ACC112 (cell line): ENCODE data around the gene REEP5.
"Not testable (repeated sequence)": the region's sequence is repeated elsewhere in the genome, so short reads cannot be mapped to it uniquely, and the experiment has no call there.

Source experiments
- H2AFZ ChIP-seq: fragments of 200-600 bp; sonication (generic); one replicate; pipeline ENCODE4 v1.6.0; 2017; ENCODE audit warnings: antibody characterized with exemption, low read length; ENCODE audit not compliant: unreplicated experiment
- H3K27ac ChIP-seq: fragments of 200-600 bp; sonication (generic); 2 replicates; pipeline ENCODE4 v1.5.1; 2014; ENCODE audit warnings: low read depth, mild to moderate bottlenecking, antibody characterized with exemption, low read length, moderate library complexity
- H3K27me3 ChIP-seq: fragments of 200-600 bp; sonication (generic); 2 replicates; pipeline ENCODE4 v1.6.1; 2014; ENCODE audit warnings: mild to moderate bottlenecking, antibody characterized with exemption, low read length, moderate library complexity, mixed read lengths; ENCODE audit not compliant: insufficient read depth
- H3K36me3 ChIP-seq: fragments of 200-600 bp; sonication (generic); 2 replicates; pipeline ENCODE4 v1.6.1; 2016; ENCODE audit warnings: mild to moderate bottlenecking, antibody characterized with exemption, low read length, moderate library complexity, mixed read lengths; ENCODE audit not compliant: insufficient read depth
- H3K4me1 ChIP-seq: fragments of 200-600 bp; sonication (generic); one replicate; pipeline ENCODE4 v1.6.1; 2016; ENCODE audit warnings: low read length, mixed read lengths; ENCODE audit not compliant: insufficient read depth, unreplicated experiment, control insufficient read depth
- H3K4me3 ChIP-seq: fragments of 200-600 bp; sonication (generic); 2 replicates; pipeline ENCODE4 v1.5.1; 2014; ENCODE audit warnings: mild to moderate bottlenecking, low read depth, low read length
- H3K79me2 ChIP-seq: fragments of 200-600 bp; sonication (generic); one replicate; pipeline ENCODE4 v1.6.0; 2016; ENCODE audit warnings: low read length; ENCODE audit not compliant: control insufficient read depth, unreplicated experiment, insufficient read depth

Gene REEP5

GRCh38 chr5:112866739-112867138 is 55.3 kb downstream of the REEP5 start:
- Histone ChIP-seq H3K36me3 (peaks cover 40% of the 10 kb centered on the region), H3K27me3 (no peaks in the 10 kb centered on the region), H2AFZ (no peak overlapping the region), H3K79me2 (peaks cover 42% of the 10 kb centered on the region), H3K4me3 (no peak overlapping the region), H3K27ac (no peak overlapping the region), H3K4me1 (peaks cover 23% of the 10 kb centered on the region)

GRCh38 chr5:112865128-112865527 is 56.9 kb downstream of the REEP5 start:
- Histone ChIP-seq H3K79me2 (peaks cover 48% of the 10 kb centered on the region), H2AFZ (no peak overlapping the region), H3K27ac (no peak overlapping the region), H3K27me3 (no peaks in the 10 kb centered on the region), H3K4me1 (peaks cover 23% of the 10 kb centered on the region), H3K36me3 (peaks cover 40% of the 10 kb centered on the region), H3K4me3 (no peak overlapping the region)

GRCh38 chr5:112863549-112863948 is 58.5 kb downstream of the REEP5 start:
- no peak overlapping the region for H3K27ac ChIP-seq
- H3K4me1 ChIP-seq, result peaks cover 23% of the 10 kb centered on the region
- H2AFZ ChIP-seq, result no peak overlapping the region
- H3K36me3 ChIP-seq, result peaks cover 40% of the 10 kb centered on the region
- H3K27me3 ChIP-seq, result no peaks in the 10 kb centered on the region
- peaks cover 48% of the 10 kb centered on the region for H3K79me2 ChIP-seq
- peak overlapping the region; percentile 92 for H3K4me3 ChIP-seq

GRCh38 chr5:112862085-112862484 is 59.9 kb downstream of the REEP5 start:
- Histone ChIP-seq H2AFZ (no peak overlapping the region), H3K79me2 (peaks cover 44% of the 10 kb centered on the region), H3K27ac (peak overlapping the region; percentile 60; the same call in 1 of the 2 replicates), H3K36me3 (peaks cover 28% of the 10 kb centered on the region), H3K4me1 (peaks cover 23% of the 10 kb centered on the region), H3K27me3 (no peaks in the 10 kb centered on the region), H3K4me3 (peak overlapping the region; percentile 92)

GRCh38 chr5:112861638-112861985 is 60.4 kb downstream of the REEP5 start:
- Histone ChIP-seq H3K79me2 (peaks cover 40% of the 10 kb centered on the region), H3K27me3 (no peaks in the 10 kb centered on the region), H3K36me3 (peaks cover 23% of the 10 kb centered on the region), H3K4me1 (peaks cover 23% of the 10 kb centered on the region), H2AFZ (peak overlapping the region; percentile 69), H3K27ac (peak overlapping the region; percentile 60), H3K4me3 (peak overlapping the region; percentile 92)

- peaks cover 20% of the 10 kb centered on the region for H3K36me3 ChIP-seq
- peak within 1 kb of the TSS; percentile 60 for H3K27ac ChIP-seq
- peak within 1 kb of the TSS; percentile 92 for H3K4me3 ChIP-seq
- peaks cover 39% of the 10 kb centered on the region for H3K79me2 ChIP-seq
- peaks cover 23% of the 10 kb centered on the region for H3K4me1 ChIP-seq
- H2AFZ ChIP-seq, result peak within 1 kb of the TSS; percentile 96
- H3K27me3 ChIP-seq, result no peaks in the 10 kb centered on the region
Observed at GRCh38 chr5:112860929-112861637, 60.9 kb downstream of the REEP5 start, which contains the start of gene SRP19. Gene SRP19, plus strand, starts transcription at chr5:112861287. Its CDS starts 90 bp downstream, at chr5:112861377.

GRCh38 chr5:112860571-112860928 is 61.5 kb downstream of the REEP5 start:
- Histone ChIP-seq H3K4me3 (peak overlapping the region; percentile 92), H3K79me2 (peaks cover 39% of the 10 kb centered on the region), H3K36me3 (peaks cover 20% of the 10 kb centered on the region), H2AFZ (peak overlapping the region; percentile 96), H3K4me1 (peaks cover 23% of the 10 kb centered on the region), H3K27ac (peak overlapping the region; percentile 60)
- H3K27me3 ChIP-seq, result not testable (repeated sequence)

GRCh38 chr5:112857866-112858265 is 64.2 kb downstream of the REEP5 start:
- H3K79me2 ChIP-seq, result peaks cover 18% of the 10 kb centered on the region
- H3K27ac ChIP-seq, result no peak overlapping the region
- H3K36me3 ChIP-seq, result 0 out of 2 replicates have a peak, but pooled peaks cover under 1% of the 10 kb centered on the region
- peaks cover 4% of the 10 kb centered on the region for H3K27me3 ChIP-seq
- H3K4me1 ChIP-seq, result peaks cover 7% of the 10 kb centered on the region
- no peak overlapping the region for H3K4me3 ChIP-seq
- no peak overlapping the region for H2AFZ ChIP-seq

- peaks cover 4% of the 10 kb centered on the region for H3K27me3 ChIP-seq
- no peaks in the 10 kb centered on the region for H3K36me3 ChIP-seq
- H3K4me1 ChIP-seq, result no peaks in the 10 kb centered on the region
- H3K4me3 ChIP-seq, result no peak overlapping the region
- no peak overlapping the region for H2AFZ ChIP-seq
- no peak overlapping the region for H3K27ac ChIP-seq
- no peaks in the 10 kb centered on the region for H3K79me2 ChIP-seq
Observed at GRCh38 chr5:112854651-112855050, 67.4 kb downstream of the REEP5 start.

- Histone ChIP-seq H2AFZ (no peak overlapping the region), H3K27me3 (peaks cover 4% of the 10 kb centered on the region), H3K79me2 (no peaks in the 10 kb centered on the region), H3K4me1 (no peaks in the 10 kb centered on the region), H3K4me3 (no peak overlapping the region), H3K36me3 (no peaks in the 10 kb centered on the region), H3K27ac (no peak overlapping the region)
Observed at GRCh38 chr5:112849912-112850311, 72.1 kb downstream of the REEP5 start.

- no peak overlapping the region for H2AFZ ChIP-seq
- H3K79me2 ChIP-seq, result no peaks in the 10 kb centered on the region
- no peaks in the 10 kb centered on the region for H3K4me1 ChIP-seq
- peak overlapping the region; percentile 1; the same call in 1 of the 2 replicates for H3K27ac ChIP-seq
- no peaks in the 10 kb centered on the region for H3K36me3 ChIP-seq
- peak overlapping the region; percentile 34 for H3K4me3 ChIP-seq
- H3K27me3 ChIP-seq, result no peaks in the 10 kb centered on the region
Observed at GRCh38 chr5:112848116-112848811, 73.8 kb downstream of the REEP5 start.
